T47D (cell line): Measurements from ENCODE around the gene CLEC4M.
"Not testable (repeated sequence)": the region's sequence is repeated elsewhere in the genome, so short reads cannot be mapped to it uniquely, and the experiment has no call there.

Experiments
- DNase-seq, 2 experiments: peaks; one replicate each; pipeline versions ENCODE4 v3.0.0 to v3.0.0-alpha.2; 2011 to 2012; ENCODE audit warnings: low read depth in 1 of 2, low spot score in 1 of 2
- JUND ChIP-seq: IDR thresholded peaks from 2 replicates; pipeline ENCODE4 v1.6.1; 2012; ENCODE audit warnings: low read depth
- in situ Hi-C: cut with HindIII; loops from 2 replicates; pipeline ENCODE4 v1.10.0; 2016; ENCODE audit warnings: low sequenced_read_pairs, low pct_unique_long_range_greater_than_20kb

CLEC4M gene

GRCh38 chr19:7744871-7745650, 18.0 kb upstream of the CLEC4M start:
- in situ Hi-C loops: no loop called here
- DNase-seq: no peak
- TF ChIP-seq JUND: no peak

GRCh38 chr19:7746306-7746705, 16.7 kb upstream of the CLEC4M start:
- in situ Hi-C loops: not testable (repeated sequence)

DNA sequence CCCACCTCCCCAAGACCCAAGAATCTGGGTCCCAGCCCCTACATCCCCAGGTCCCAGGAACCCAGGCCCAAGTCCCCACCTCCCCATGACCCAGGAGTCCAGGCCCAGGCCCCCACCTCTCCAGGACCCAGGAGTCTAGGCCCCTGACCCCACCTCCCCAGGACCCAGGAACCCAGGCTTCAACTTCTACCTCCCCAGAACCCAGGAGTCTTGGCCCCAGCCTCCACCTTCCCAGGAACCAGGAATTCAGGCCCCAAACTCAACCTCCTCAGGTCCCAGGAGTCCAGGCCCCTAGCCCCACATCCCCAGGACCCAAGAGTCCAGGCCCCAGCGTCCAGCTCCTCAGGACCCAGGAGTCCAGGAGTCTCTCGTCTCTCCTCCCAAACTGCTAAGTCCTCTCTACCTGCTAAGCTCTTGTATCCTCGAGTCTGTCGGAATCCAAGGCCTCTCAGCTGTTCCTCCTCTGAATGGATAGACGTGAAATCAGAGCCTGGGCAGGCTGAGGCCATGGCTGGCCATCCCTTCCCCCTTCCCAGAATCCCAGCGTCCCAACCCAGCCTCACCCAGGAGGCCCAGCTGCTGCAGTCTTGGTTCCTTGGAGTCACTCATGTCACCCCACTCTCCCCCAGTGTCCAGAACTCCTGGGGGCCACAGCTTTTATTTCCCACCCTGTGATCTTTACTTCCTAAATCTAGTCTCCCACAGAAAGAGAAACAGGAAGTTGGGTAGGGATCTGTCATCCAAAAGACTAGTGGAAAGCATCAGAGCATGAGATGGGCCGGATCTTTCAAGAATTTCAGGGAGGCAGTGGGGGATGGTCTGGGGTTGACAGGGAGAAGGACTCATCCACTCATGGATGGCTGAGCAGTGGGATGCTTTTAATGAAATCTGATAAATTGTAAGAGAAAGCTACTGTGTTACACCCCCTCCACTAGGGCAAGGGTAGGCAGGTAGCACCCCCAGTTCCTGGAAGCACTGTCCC, 15.8 kb upstream of the CLEC4M start, which contains the start of gene CD209:
CD209 (minus strand) TSS at position 632 of the 982 bp plus-strand sequence; CDS start at position 609, 23 bp downstream.
- DNase-seq: no peak
- TF ChIP-seq JUND: no peak
- in situ Hi-C loops: no loop called here

More at GRCh38 chr19:7746306-7746705, 16.7 kb upstream of the CLEC4M start:
- DNase-seq: not testable (repeated sequence)

DNA sequence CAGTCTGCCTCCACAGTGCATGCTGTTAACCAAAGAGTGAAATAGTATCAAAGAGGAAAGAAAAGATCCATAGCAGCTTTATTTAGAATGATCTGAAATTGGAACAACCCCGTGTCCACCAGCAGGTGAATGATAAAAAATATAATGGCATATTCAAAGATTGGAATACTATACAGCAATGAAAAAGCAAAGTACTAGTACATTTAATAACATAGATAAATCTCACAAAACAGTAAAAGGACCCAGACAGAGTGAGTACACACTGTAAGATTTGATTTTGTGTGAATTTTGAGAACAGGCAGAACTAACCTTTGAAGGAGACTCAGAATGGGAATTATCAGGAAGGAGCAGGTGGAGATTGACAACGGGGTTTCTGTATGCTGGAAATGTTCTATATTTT, 14.9 kb upstream of the CLEC4M start:
- no peak for DNase-seq
- in situ Hi-C loops: no loop called here
- TF ChIP-seq JUND: no peak

- in situ Hi-C loops: no loop called here
These were observed 14.3 kb upstream of the CLEC4M start for GRCh38 chr19:7748756-7749155.

DNA sequence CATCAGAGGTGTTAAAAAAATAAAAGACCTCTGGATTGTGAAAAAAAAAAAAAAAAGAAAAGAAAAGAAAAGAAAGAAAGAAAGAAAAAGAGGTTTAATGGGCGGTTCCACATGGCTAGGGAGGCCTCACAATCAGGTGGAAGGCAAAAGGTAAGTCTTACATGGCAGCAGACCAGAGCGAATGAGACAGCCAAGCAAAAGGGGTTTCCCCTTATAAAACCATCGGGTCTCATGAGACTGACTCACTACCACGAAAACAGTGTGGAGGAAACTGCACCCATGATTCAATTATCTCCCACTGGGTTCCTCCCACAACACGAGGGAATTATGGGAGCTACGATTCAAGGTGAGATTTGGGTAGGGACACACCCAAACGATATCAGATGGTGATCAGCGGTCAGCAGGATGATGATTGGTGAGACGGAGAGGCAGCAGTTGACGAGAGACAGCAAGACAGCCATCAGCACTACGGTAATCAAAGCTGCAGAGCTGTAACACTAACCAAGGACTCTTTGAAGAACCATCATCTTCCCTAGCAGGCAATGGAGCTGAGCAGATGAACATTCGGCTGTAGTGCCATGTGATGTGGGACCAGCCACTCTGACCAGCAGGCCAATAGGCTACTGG, 11.8 kb upstream of the CLEC4M start:
- DNase-seq: no peak
- TF ChIP-seq JUND: no peak
- in situ Hi-C loops: no loop called here

More at GRCh38 chr19:7748756-7749155, 14.3 kb upstream of the CLEC4M start:
- no peak for TF ChIP-seq JUND
- DNase-seq: peak; percentile 43 to 89

- in situ Hi-C loops: no loop called here
- DNase-seq: no peak
- TF ChIP-seq JUND: no peak
These were observed 6.8 kb upstream of the CLEC4M start for GRCh38 chr19:7756258-7756657.

- no peak for TF ChIP-seq JUND
- no peak for DNase-seq
- in situ Hi-C loops: no loop called here
These were observed 5.7 kb upstream of the CLEC4M start for GRCh38 chr19:7757358-7757757.

GRCh38 chr19:7759156-7759555, 3.9 kb upstream of the CLEC4M start:
- DNase-seq: no peak
- in situ Hi-C loops: no loop called here
- no peak for TF ChIP-seq JUND

- in situ Hi-C loops: no loop called here
- TF ChIP-seq JUND: no peak
These were observed 653 bp downstream of the CLEC4M start for GRCh38 chr19:7763696-7764095.

DNA sequence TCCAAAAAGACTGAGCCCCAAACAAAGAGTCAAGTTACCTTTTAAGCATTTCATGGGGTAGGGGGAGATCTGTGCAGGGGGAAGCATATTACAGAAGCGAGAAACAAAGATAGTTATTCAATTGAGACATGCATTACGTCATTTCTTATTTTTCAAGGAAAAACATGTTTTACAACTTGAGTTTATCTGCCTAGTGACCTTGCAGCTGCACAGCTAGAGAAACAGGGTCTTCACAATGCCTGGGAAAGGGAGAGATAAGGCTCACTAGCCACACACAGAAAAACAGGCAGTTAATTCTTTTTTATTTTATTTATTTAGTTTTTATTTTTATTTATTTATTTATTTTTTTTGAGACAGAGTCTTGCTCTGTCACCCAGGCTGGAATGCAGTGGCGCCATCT, 1.1 kb downstream of the CLEC4M start:
- DNase-seq, in situ Hi-C loops: not testable (repeated sequence)

More at GRCh38 chr19:7763696-7764095, 653 bp downstream of the CLEC4M start:
- DNase-seq: no peak

- in situ Hi-C loops, DNase-seq: not testable (repeated sequence)
These were observed 2.0 kb downstream of the CLEC4M start for GRCh38 chr19:7765043-7765442.
